Mucosa of stomach (tissue), 1 donor: ENCODE data around the gene RBFOX2.
"Not testable (repeated sequence)": the region's sequence is repeated elsewhere in the genome, so short reads cannot be mapped to it uniquely, and the experiment has no call there.

Source experiments
- H3K27me3 ChIP-seq: one replicate; pipeline ENCODE4 v1.7.0; 2013; ENCODE audit warnings: mild to moderate bottlenecking, low read length; ENCODE audit not compliant: control insufficient read depth, insufficient read depth
- H3K36me3 ChIP-seq: one replicate; pipeline ENCODE4 v1.7.0; 2013; ENCODE audit warnings: low read length; ENCODE audit not compliant: control insufficient read depth, insufficient read depth
- H3K4me1 ChIP-seq: one replicate; pipeline ENCODE4 v1.7.0; 2013; ENCODE audit warnings: mild to moderate bottlenecking, low read length; ENCODE audit not compliant: control insufficient read depth, insufficient read depth
- H3K4me3 ChIP-seq: one replicate; pipeline ENCODE4 v1.7.0; 2013; ENCODE audit warnings: low read length
- H3K9ac ChIP-seq: one replicate; pipeline ENCODE4 v1.7.0; 2013; ENCODE audit warnings: mild to moderate bottlenecking, low read length, moderate library complexity
- H3K9me3 ChIP-seq: one replicate; pipeline ENCODE4 v1.7.0; 2013; ENCODE audit warnings: mild to moderate bottlenecking, low read length, moderate library complexity; ENCODE audit not compliant: control insufficient read depth
- donor health status: Pancreatic carcinoma.

The RBFOX2 gene

DNA sequence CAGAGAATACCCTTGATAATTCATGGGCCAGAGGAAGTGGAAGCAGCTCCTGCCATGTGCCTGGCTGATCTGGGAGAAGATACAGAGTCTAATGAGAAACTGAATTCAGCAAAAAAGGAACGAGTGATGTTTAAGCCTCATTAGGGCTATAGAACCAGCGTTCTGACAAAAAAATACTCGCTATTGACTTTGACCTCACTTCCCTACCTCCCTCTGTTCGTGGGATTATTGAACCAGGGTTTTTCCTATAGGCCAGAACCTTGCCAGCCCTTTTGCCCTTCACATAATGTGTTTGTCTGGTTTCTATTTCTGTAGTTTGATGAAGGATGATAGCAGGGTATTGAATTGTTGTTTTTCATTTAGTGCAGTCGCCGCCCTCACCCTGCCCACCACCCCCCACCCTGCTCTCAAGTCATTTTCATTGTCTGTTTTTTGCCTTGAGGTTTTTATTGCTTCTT lies 7.6 kb upstream of the RBFOX2 start:
- H3K27me3 ChIP-seq = peaks cover 4% of the 10 kb centered on the region
- H3K36me3 ChIP-seq = no peaks in the 10 kb centered on the region
- H3K9me3 ChIP-seq = no peaks in the 10 kb centered on the region
- H3K4me1 ChIP-seq = no peaks in the 10 kb centered on the region
- H3K9ac ChIP-seq = no peak overlapping the region
- no peak overlapping the region for H3K4me3 ChIP-seq

GRCh38 chr22:36032611-36033010 lies 4.0 kb upstream of the RBFOX2 start:
- peaks cover 4% of the 10 kb centered on the region for H3K27me3 ChIP-seq
- peaks cover 4% of the 10 kb centered on the region for H3K4me1 ChIP-seq
- H3K36me3 ChIP-seq = no peaks in the 10 kb centered on the region
- H3K9ac ChIP-seq = no peak overlapping the region
- H3K9me3 ChIP-seq = no peaks in the 10 kb centered on the region
- no peak overlapping the region for H3K4me3 ChIP-seq

DNA sequence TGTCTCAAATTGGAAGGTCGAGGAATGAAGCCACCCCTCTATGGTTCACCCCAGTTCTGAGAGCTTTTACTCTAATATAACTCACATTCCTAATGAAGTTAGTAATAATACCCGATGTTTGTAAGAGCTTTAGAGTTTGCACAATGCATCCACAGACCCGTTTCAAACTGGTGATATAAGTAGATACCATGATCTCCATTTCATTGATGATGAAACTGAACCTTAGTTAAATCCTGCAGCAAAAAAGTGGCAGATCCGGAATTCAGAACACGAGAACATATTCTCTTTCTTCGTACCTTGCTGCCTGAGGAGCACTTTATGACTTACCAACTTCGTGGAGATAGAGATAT lies 757 bp upstream of the RBFOX2 start:
- H3K4me3 ChIP-seq = peak overlapping the region; percentile 54
- peak overlapping the region; percentile 35 for H3K9ac ChIP-seq
- no peaks in the 10 kb centered on the region for H3K27me3 ChIP-seq
- H3K9me3 ChIP-seq = no peaks in the 10 kb centered on the region
- peaks cover 10% of the 10 kb centered on the region for H3K4me1 ChIP-seq
- no peaks in the 10 kb centered on the region for H3K36me3 ChIP-seq

DNA sequence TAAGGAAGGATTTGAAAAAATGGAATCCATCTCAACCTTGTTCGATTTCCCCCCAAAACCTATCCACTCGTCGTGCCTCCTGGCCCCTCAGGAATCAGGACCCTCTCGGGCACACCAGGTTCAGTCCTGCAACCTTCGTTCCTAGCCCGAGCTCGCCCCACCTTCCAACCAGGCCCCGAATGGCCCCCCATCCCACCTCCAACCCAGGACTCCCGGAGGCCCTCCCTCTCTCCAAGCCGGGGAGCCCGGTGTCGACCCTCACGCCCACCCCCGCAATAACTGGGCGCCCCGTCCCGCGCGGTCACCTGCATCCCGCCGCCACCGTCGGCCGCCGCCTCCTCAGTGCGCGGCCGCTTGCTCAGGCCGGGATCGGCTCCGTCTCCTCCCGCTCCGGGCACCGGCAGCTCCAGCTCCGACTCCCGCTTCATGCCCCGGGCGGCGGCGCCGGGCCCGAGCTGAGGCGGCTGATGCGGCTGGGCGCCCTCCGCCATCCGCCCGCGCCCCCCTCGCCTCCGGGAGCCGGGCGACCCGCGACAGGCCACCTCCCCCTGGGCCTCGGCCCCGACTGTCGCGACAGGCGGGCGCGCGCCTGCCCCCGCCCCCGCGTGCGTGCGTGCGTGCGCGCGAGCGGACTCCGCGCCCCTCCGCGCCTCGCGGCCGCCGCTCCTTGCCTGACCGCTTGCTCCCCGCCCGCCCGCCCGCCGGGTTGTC lies 534 bp downstream of the RBFOX2 start:
- peak overlapping the region; percentile 90 for H3K9ac ChIP-seq
- peak overlapping the region; percentile 63 for H3K4me3 ChIP-seq
- peaks cover 10% of the 10 kb centered on the region for H3K4me1 ChIP-seq
- H3K36me3 ChIP-seq = no peaks in the 10 kb centered on the region
- H3K9me3 ChIP-seq = no peaks in the 10 kb centered on the region
- no peaks in the 10 kb centered on the region for H3K27me3 ChIP-seq

DNA sequence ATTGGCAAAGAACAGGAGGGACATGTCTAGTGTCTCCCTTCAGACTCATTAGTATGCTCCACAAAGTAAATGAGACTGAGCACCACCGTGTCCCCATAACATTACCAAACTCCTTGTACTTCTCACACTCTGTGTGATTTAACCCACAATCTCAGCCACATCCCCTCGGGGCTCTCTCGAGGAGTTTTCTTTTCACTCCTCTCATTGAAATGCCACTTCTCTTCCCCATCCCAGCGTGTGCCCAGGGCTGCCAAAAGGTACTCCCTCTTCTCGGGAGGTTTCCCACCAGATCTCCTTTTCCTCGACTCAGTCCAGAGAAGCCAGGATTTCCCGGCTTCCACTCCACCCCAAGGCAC lies 1.1 kb downstream of the RBFOX2 start:
- Histone ChIP-seq H3K4me1 (peaks cover 13% of the 10 kb centered on the region), H3K9me3 (no peaks in the 10 kb centered on the region), H3K4me3 (peak overlapping the region; percentile 63), H3K36me3 (no peaks in the 10 kb centered on the region), H3K27me3 (no peaks in the 10 kb centered on the region), H3K9ac (peak overlapping the region; percentile 90)

DNA sequence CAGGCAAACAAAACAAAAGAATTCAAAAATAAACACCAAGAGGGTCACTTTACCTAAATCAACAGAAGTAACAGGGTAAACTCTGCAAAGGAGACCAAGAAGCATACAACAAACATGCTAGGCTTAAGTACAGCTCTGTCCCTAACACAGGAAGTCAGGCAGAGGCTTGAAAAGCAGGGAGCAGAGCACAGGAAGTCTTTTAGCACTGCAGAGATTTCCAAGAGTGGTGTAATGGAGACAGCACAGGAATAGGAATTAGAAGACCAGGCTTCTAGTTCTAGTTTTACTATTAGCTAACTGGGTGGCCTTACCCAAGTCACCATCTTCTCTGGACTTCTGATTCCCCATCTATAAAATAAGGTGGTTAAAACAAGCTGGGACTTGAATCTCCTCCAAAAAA lies 1.9 kb downstream of the RBFOX2 start:
- H3K36me3 ChIP-seq = no peaks in the 10 kb centered on the region
- peaks cover 18% of the 10 kb centered on the region for H3K4me1 ChIP-seq
- H3K9ac ChIP-seq = peak overlapping the region; percentile 90
- H3K9me3 ChIP-seq = no peaks in the 10 kb centered on the region
- no peak overlapping the region for H3K4me3 ChIP-seq
- no peaks in the 10 kb centered on the region for H3K27me3 ChIP-seq

GRCh38 chr22:36022697-36023096 lies 5.9 kb downstream of the RBFOX2 start:
- Histone ChIP-seq H3K9ac (no peak overlapping the region), H3K9me3 (no peaks in the 10 kb centered on the region), H3K27me3 (no peaks in the 10 kb centered on the region), H3K36me3 (no peaks in the 10 kb centered on the region), H3K4me1 (peaks cover 33% of the 10 kb centered on the region), H3K4me3 (no peak overlapping the region)

- H3K36me3 ChIP-seq = no peaks in the 10 kb centered on the region
- H3K4me1 ChIP-seq = peaks cover 38% of the 10 kb centered on the region
- no peaks in the 10 kb centered on the region for H3K27me3 ChIP-seq
- H3K9me3 ChIP-seq = no peaks in the 10 kb centered on the region
- no peak overlapping the region for H3K9ac ChIP-seq
- no peak overlapping the region for H3K4me3 ChIP-seq
These were observed 6.5 kb downstream of the RBFOX2 start for GRCh38 chr22:36022162-36022561.

DNA sequence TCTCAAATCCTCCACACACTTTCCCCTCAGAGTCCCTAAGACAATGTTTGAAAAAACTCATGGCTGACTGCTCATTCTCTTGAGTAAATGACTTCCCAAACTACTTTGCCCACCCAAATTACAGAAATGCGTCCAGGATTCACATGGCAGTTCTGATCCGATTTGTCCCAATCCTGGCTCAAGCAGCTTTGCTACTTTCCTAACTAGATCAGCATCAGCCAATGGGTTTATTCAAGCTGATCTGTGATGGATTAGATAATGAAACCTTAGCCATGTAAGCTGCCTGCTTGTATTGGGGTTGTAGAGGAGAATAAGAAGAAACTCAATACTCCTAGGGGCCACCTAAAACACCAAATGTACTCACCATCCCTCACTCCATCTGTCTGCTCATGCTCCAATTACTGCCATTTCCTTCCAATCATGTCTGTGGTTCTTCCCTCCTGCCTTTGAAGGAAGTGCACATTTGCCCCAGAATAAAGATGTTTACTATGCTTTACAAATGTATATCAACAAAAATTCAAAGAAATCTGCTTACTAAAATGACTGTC lies 6.9 kb downstream of the RBFOX2 start:
- H3K9me3 ChIP-seq = no peaks in the 10 kb centered on the region
- no peaks in the 10 kb centered on the region for H3K27me3 ChIP-seq
- no peak overlapping the region for H3K4me3 ChIP-seq
- H3K4me1 ChIP-seq = peaks cover 43% of the 10 kb centered on the region
- H3K36me3 ChIP-seq = no peaks in the 10 kb centered on the region
- H3K9ac ChIP-seq = no peak overlapping the region

GRCh38 chr22:36020865-36021264 lies 7.8 kb downstream of the RBFOX2 start:
- H3K36me3 ChIP-seq, H3K27me3 ChIP-seq, H3K9me3 ChIP-seq, H3K9ac ChIP-seq, H3K4me3 ChIP-seq: not testable (repeated sequence)
- H3K4me1 ChIP-seq = peaks cover 40% of the 10 kb centered on the region

DNA sequence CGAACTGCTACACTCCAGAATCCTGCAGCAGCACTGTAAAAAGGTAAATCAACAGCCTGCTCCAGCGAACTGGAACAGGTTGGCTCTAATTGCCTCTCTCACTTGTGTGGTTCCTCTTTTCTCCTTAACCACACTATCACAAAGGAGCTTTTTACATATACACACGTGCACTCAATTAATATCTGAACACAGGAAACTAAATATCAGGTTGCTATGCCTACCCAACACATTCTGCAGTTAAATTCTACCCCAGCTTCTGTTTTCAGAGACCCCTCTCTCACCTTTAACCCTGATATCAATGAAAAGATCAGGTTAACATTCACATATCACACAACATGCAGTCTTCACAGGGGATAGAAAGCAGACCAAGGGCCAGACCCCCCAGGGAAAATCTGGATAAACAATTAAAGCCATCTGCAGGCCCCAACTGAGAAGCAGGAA lies 11.0 kb downstream of the RBFOX2 start:
- Histone ChIP-seq H3K4me3 (no peak overlapping the region), H3K4me1 (peaks cover 51% of the 10 kb centered on the region), H3K36me3 (no peaks in the 10 kb centered on the region), H3K9ac (no peak overlapping the region), H3K9me3 (no peaks in the 10 kb centered on the region), H3K27me3 (no peaks in the 10 kb centered on the region)

GRCh38 chr22:36016684-36017083 lies 11.9 kb downstream of the RBFOX2 start:
- Histone ChIP-seq H3K9me3 (no peaks in the 10 kb centered on the region), H3K9ac (no peak overlapping the region), H3K27me3 (no peaks in the 10 kb centered on the region), H3K4me3 (no peak overlapping the region), H3K4me1 (peaks cover 44% of the 10 kb centered on the region), H3K36me3 (no peaks in the 10 kb centered on the region)
